NCI-H1436 treated with DMSO at 0.1 percent for 48 hours (cell line): ENCODE data around the gene ARHGEF40.

Experiments
- DNase-seq: peaks from one replicate; lab custom pipeline; 2025; lab: John Stamatoyannopoulos, UW

The ARHGEF40 gene

GRCh38 chr14:21098076-21098891, 28.2 kb downstream of the ARHGEF40 start, which contains the start of gene ZNF219:
Gene ZNF219 (minus strand): TSS chr14:21098655. CDS start chr14:21093591, 5,064 bp downstream.
- no peak for DNase-seq

GRCh38 chr14:21098892-21099595, 28.9 kb downstream of the ARHGEF40 start:
- no peak for DNase-seq

GRCh38 chr14:21099596-21099985, 29.5 kb downstream of the ARHGEF40 start:
- no peak for DNase-seq

GRCh38 chr14:21100931-21101330, 30.8 kb downstream of the ARHGEF40 start, which contains the start of gene TMEM253:
Gene TMEM253 (plus strand): TSS chr14:21101066. CDS start chr14:21101344, 278 bp downstream.
- DNase-seq: no peak

- DNase-seq: no peak
Measured at GRCh38 chr14:21101802-21102413, 31.8 kb downstream of the ARHGEF40 start.

- no peak for DNase-seq
Measured at GRCh38 chr14:21102521-21103410, 32.7 kb downstream of the ARHGEF40 start.

- DNase-seq: peak; percentile 77
Measured at GRCh38 chr14:21103411-21103709, 33.3 kb downstream of the ARHGEF40 start.

GRCh38 chr14:21103710-21104447, 33.8 kb downstream of the ARHGEF40 start:
- DNase-seq: peak; percentile 78

GRCh38 chr14:21104448-21105060, 34.5 kb downstream of the ARHGEF40 start:
- peak; percentile 64 for DNase-seq

GRCh38 chr14:21105095-21105494, 35.0 kb downstream of the ARHGEF40 start:
- no peak for DNase-seq

- no peak for DNase-seq
Measured at GRCh38 chr14:21106176-21106497, 36.0 kb downstream of the ARHGEF40 start.

- DNase-seq: peak; percentile 29
Measured at GRCh38 chr14:21106498-21107282, 36.6 kb downstream of the ARHGEF40 start.

- DNase-seq: no peak
Measured at GRCh38 chr14:21107283-21107800, 37.2 kb downstream of the ARHGEF40 start.

GRCh38 chr14:21108791-21109190, 38.7 kb downstream of the ARHGEF40 start:
- no peak for DNase-seq

- peak; percentile 45 for DNase-seq
Measured at GRCh38 chr14:21109377-21110138, 39.5 kb downstream of the ARHGEF40 start.

- DNase-seq: no peak
Measured at GRCh38 chr14:21112255-21112654, 42.2 kb downstream of the ARHGEF40 start.

- DNase-seq: no peak
Measured at GRCh38 chr14:21113369-21113768, 43.3 kb downstream of the ARHGEF40 start.

GRCh38 chr14:21118933-21119332, 48.8 kb downstream of the ARHGEF40 start:
- DNase-seq: no peak

GRCh38 chr14:21120686-21121085, 50.6 kb downstream of the ARHGEF40 start:
- DNase-seq: no peak
